GM18858 (cell line): ENCODE results near the gene RRP1.
"Not testable (repeated sequence)": the region's sequence is repeated elsewhere in the genome, so short reads cannot be mapped to it uniquely, and the experiment has no call there.

Experiments used
- ATAC-seq: cut with Tn5 transposase; IDR thresholded peaks from one replicate; pipeline ENCODE4 v1.9.1; 2021; ENCODE audit not compliant: unreplicated experiment

RRP1 gene

GRCh38 chr21:43816611-43817071 is 27.3 kb downstream of the RRP1 start:
- no peak for ATAC-seq

DNA sequence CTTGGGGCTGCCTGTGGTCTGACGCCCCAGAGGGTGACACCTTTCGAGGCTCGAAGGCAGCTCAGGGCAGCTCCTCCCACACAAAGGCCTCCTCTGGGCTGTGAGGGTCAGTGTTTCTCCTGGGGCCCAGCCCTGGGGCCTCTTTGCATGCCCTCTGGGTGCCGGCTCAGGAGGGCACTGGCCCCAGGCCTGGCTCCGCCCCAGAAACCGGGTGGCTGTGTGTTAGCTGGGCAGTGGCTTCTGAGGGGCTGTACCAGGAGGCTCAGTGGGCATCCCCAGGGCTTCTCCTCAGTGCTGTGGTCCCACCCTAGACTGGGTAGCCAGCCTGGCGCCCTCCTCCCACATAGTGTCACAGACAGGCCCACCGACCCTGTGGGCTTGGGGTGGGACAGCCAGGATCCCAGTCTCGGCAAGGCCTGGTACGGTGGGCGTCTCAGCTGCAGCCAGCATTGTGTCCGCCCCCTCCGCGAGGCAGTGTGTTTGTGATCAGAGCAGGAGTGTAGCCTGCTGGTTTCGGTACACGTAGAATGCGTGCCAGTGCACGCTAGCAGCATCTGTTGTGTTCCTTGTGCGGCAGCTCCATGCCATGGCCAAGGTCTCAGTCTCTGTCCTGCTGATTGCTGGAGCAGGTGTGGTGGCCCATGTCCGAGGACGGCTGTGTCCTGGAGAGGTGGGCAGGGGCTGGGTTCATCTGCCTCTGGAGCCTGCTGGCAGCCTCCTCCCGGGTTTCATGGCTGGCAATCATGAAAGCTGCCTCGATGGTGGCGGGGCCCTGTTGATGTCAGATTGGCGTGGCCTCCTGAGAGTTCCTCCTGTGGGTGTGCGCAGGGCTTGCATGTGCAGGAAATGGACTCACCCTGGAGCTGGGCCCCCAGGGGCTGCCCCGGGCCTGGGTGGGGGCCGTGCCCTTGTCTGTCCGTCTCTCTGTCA is 28.0 kb downstream of the RRP1 start:
- ATAC-seq = no peak

- no peak for ATAC-seq
Measured at GRCh38 chr21:43818685-43819084, 29.3 kb downstream of the RRP1 start.

DNA sequence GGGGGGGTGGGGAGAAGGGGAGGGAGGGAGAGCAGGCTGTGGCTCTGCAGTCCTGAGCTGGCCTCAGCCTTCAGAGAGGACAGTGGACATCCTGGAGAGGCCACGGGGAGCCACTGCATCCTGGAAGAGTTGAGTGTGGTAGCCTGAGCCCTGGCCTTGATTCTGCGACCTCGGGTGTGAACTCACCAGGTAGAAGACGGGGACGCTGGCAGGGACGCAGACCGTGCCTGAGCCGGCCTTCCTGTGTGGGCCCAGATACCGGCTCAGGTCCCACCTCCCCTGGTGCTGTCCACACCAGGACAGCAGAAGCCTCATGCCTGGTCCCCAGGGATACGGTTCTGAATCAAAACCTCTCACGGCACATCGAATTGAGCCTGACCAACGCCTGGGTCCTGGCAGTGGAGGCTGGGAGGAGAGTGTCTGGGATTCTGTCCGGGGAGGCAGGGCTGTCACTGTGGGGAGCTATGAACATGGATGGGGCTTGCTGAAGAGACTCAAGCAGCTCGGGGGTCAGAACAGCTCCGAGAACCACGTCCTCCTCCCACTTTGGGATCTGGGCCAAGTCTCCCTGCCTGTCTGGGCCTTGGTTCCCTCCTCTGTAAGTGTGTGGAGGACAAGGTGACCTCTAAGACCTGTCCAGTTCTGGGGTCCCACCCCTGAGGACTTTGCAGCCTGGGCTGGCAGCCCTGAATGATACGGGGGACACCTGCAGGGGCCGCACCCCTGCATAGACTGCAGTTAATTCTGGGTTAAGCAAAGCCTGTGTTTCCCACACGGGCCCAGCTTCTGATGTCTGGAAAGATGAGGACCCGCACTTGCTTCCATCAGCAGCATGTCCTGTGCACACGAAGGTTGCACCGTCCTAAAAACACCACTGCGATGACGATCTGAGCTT is 30.4 kb downstream of the RRP1 start:
- no peak for ATAC-seq

- ATAC-seq = no peak
Measured at GRCh38 chr21:43820466-43820865, 31.1 kb downstream of the RRP1 start.

GRCh38 chr21:43822166-43822565 is 32.8 kb downstream of the RRP1 start:
- ATAC-seq = not testable (repeated sequence)

- not testable (repeated sequence) for ATAC-seq
Measured at GRCh38 chr21:43822741-43823140, 33.4 kb downstream of the RRP1 start.

- ATAC-seq = no peak
Measured at GRCh38 chr21:43824333-43825241, 35.2 kb downstream of the RRP1 start.

GRCh38 chr21:43825242-43825935 is 36.0 kb downstream of the RRP1 start:
- no peak for ATAC-seq

- no peak for ATAC-seq
Measured at GRCh38 chr21:43825936-43826622, 36.7 kb downstream of the RRP1 start.

DNA sequence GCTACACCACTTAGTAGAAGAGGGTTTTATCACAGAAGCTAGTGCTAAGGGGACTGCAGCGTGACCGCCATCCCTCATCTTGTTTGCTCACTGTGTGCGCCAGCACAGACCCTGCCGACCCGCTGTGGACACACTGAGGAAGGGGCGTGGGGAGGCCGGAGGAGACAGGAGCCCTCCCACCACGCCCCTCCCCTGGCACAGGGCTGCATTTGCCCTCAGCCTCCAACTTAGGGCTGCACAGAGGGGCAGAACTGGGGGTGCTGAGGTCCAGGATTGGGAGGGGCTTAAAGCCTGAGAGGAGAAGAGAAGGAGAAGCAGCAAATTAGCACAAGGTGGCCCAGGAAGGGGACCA is 37.2 kb downstream of the RRP1 start:
- ATAC-seq = no peak

DNA sequence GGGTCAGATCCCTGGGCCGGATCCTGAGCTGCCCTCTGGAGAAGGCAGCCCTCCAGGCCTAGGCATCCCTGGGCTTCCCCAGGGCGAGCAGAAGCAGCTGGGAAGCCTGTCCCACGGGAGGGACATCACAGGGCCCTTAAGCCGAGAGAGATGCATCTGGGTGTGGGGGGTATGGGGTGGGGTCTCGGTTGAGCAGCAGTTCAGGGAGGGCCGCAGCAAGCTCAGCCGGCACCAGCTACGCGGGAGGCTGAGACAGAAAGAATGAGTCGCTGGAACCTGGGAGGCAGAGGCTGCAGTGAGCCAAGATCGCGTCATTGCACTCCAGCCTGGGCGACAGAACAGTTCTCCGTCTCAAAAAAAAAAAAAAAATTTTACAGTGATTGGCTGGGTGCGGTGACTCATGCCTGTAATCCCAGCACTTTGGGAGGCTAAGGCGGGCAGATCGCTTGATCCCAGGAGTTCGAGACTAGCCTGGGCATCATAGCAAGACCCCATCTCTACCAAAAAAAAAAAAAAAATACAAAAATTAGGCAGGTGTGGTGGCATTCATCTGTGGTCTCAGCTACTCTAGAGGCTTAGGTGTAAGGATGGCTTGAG is 37.7 kb downstream of the RRP1 start:
- ATAC-seq = no peak

- no peak for ATAC-seq
Measured at GRCh38 chr21:43829161-43829560, 39.8 kb downstream of the RRP1 start.

DNA sequence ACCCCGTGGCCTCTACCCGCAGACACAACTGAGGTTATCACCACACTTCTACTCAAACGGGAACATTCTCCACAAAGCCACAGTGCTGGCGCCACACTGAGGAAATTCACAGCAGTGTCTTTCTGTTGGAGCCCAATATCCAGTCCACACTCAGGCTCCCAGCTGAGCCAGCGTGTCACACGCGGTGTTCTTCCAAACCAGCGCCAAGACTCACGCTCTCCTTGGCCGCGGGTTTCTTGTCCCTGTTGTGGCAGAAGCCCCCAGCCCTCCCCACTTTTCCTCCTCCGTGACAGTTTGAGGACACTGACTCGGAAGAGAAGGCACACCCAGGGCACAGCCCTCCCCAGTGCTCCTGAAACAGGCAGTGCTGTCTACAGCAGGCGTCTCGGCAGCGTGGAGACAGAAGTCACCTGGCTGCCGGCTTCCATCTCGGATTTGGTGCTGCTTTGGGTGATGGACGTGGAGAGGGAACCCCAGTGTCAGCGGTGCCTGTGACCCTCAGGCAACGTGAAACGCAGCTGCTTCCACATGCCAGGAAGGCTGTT is 40.3 kb downstream of the RRP1 start:
- ATAC-seq = no peak

DNA sequence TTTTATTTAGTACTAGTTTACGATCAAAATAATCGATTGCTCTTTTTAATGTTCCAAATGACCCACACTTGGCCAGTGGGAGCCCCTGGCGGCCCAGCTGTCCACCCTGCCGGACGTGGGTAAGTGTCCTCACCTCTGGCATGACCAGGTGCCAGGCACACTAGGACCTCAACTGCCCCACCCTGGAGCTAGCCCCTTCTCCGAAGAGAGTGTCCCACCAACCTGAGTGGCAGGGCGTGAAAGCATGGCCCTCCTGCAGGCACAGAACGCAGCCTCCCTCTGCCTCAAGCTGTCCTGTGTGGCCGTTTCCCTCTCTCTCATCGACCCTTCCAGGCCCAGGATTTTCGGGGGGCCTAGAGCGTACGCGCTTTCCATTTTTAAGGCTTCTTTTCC is 42.8 kb downstream of the RRP1 start:
- ATAC-seq = no peak

DNA sequence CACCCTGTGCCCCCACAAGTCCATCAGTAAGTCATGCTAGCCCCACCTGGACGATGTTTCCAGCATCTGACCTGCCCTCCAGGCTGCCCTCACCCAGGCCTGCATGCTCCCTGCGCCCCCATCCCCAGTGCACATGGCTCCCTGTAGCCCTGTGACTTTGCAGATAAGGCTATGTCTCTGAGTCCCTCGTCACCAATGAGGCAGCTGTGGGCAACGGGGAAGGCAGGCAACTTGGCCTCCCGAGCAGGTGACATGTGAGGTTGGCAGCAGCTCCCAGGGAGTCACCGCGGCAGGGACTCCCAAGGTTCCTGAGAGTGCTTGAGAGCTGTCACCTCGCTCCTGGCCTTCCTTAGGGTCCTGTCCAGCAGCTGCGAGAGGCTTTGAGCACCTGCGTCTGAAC is 43.3 kb downstream of the RRP1 start:
- ATAC-seq = no peak

DNA sequence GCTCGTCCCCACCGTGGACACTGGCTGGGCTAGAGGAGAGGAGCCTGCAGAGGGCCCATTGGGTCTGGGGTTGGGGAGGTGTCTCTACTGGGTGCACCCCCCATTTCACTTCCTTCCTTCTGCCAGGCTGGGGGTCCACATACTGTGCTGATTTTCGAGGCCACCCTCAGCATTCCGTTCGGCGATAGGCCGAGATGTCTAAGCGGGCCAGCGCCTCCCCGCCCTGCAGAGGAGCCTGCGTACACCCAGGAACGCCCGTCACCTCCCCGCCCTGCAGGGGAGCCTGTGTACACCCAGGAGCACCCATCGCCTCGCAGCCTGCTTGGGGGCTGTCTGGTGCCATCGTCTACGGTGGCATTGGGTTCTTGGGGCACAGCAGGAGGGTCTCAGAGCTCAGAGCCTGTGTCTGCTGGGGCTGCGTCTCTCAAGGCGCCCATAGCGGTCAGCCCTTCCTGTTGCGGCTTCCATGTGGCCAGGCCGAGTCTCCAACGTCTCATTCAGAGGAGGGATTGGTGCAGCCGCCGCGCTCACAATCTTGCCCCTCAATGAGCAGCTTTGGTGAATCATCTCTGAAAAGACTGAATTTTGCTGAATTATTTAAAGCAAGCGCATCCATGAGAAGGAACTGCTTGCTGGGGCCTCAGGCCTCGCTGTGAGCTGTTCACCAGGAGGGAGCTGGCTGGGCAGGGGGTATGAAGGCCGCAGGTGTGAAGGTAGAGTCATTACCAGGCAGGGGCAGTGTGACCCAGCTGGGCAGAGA is 44.9 kb downstream of the RRP1 start:
- ATAC-seq = no peak

DNA sequence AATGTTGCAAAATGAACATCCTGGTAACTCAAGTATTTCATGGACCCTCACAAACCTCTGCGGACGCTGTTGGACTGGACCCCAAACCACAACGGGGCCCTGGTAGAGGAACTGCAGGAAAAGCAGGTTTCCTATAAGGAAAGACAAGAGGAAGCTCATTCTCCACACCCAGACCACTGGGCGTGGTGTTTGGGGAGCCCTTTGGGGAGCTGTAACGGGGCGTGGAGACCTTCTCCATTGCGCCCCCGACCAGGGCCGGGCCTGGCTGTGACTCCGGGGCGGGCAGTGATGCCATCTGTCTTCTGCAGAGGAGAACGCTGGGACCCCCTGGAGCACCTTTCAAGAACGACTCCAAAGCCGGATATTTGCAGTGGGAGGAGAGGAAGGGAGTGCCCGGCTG is 45.7 kb downstream of the RRP1 start:
- ATAC-seq = no peak
